GM12878 (cell line): ENCODE data around the gene ADGRV1.

ENCODE experiments used
- CEBPB ChIP-seq, 2 experiments: fragments of 150-350 bp in 1 of 2; IDR thresholded peaks; 2 replicates each; pipeline ENCODE4 v1.6.1; 2012 to 2014; ENCODE audit warnings: low read depth in 2 of 2, low read length in 2 of 2, borderline replicate concordance in 1 of 2, inconsistent platforms in 1 of 2
- CTCF ChIP-seq, 3 experiments: IDR thresholded peaks in 2 of 3; conservative IDR thresholded peaks in 1 of 3; 2 replicates each; pipeline ENCODE4 v1.5.1; 2011; ENCODE audit warnings: low read depth in 3 of 3, low read length in 3 of 3, mild to moderate bottlenecking in 3 of 3, control low read depth in 2 of 3, moderate library complexity in 2 of 3, inconsistent platforms in 1 of 3, mixed read lengths in 1 of 3; ENCODE audit not compliant: control insufficient read depth in 2 of 3, insufficient read depth in 1 of 3; ENCODE audit errors: extremely low read depth in 1 of 3
- EZH2 ChIP-seq: IDR thresholded peaks from 2 replicates; pipeline ENCODE4 v1.6.1; 2012; ENCODE audit warnings: low read depth, mild to moderate bottlenecking, control low read depth, inconsistent platforms, low read length, borderline replicate concordance; ENCODE audit not compliant: control insufficient read depth
- MLLT1 ChIP-seq: fragments of 450-650 bp; IDR thresholded peaks from 2 replicates; pipeline ENCODE4 v1.6.1; 2016; ENCODE audit warnings: mild to moderate bottlenecking
- NFIC ChIP-seq: IDR thresholded peaks from 2 replicates; pipeline ENCODE4 v1.6.1; 2012; ENCODE audit warnings: low read depth, mild to moderate bottlenecking, inconsistent platforms, low read length, moderate library complexity
- POLR2A ChIP-seq: IDR thresholded peaks from 2 replicates; pipeline ENCODE4 v1.6.1; 2011; ENCODE audit warnings: low read depth, mild to moderate bottlenecking, low read length
- PRDM15 ChIP-seq: fragments of 450-650 bp; formaldehyde crosslinking; IDR thresholded peaks from 2 replicates; pipeline ENCODE4 v1.4.0; 2020; ENCODE audit warnings: mild to moderate bottlenecking, moderate library complexity
- RAD21 ChIP-seq: IDR thresholded peaks from 2 replicates; pipeline ENCODE4 v1.6.1; 2011; ENCODE audit warnings: mild to moderate bottlenecking, low read depth, low read length, moderate library complexity; ENCODE audit not compliant: insufficient read depth
- RCOR1 ChIP-seq: conservative IDR thresholded peaks from 2 replicates; pipeline ENCODE4 v1.6.1; 2012; ENCODE audit warnings: low read depth, low read length, improper control_type of control experiment
- RFX5 ChIP-seq: IDR thresholded peaks from 2 replicates; pipeline ENCODE4 v1.6.1; 2011; ENCODE audit warnings: low read depth, low read length, improper control_type of control experiment
- SIX5 ChIP-seq: IDR thresholded peaks from 2 replicates; pipeline ENCODE4 v1.6.1; 2011; ENCODE audit warnings: mild to moderate bottlenecking, low read depth, low read length, moderate library complexity; ENCODE audit not compliant: severe bottlenecking
- TARDBP ChIP-seq: IDR thresholded peaks from 2 replicates; pipeline ENCODE4 v1.6.1; 2016; ENCODE audit warnings: borderline replicate concordance
- ZNF592 ChIP-seq: fragments of 450-650 bp; IDR thresholded peaks from 2 replicates; pipeline ENCODE4 v1.6.1; 2017; ENCODE audit warnings: mild to moderate bottlenecking, moderate library complexity

GRCh38 chr5:90875456-90875855 is 316.9 kb downstream of the ADGRV1 start:
- TF ChIP-seq RCOR1, result no peak
- no peak for TF ChIP-seq SIX5
- TF ChIP-seq NFIC, result no peak
- TF ChIP-seq TARDBP, result no peak
- no peak for TF ChIP-seq CEBPB (IDR thresholded peaks at IDR 0.05; ENCODE audit: borderline replicate concordance in 1 of 2, low read depth in 2 of 2, low read length in 2 of 2)
- TF ChIP-seq CTCF (IDR thresholded peaks at IDR 0.05 in 2 of 3, conservative IDR thresholded peaks at IDR 0.05 in 1 of 3; ENCODE audit: control insufficient read depth in 2 of 3, extremely low read depth in 1 of 3, insufficient read depth in 1 of 3, low read depth in 3 of 3, low read length in 3 of 3), result no peak
- TF ChIP-seq PRDM15 (CRISPR knock-in tag), result no peak
- no peak for TF ChIP-seq EZH2
- no peak for TF ChIP-seq RAD21
- TF ChIP-seq POLR2A, result no peak
- no peak for TF ChIP-seq ZNF592
- TF ChIP-seq MLLT1, result no peak
- TF ChIP-seq RFX5, result no peak
